Measurements from ENCODE around the gene TFAM.

Gene TFAM

GRCh38 chr10:58448121-58448935, 63.1 kb downstream of the TFAM start:
- no peak overlapping the region for H2AFZ ChIP-seq (ENCODE audit: low read depth, low read length, severe bottlenecking)
- no peaks in the 10 kb centered on the region for H4K20me1 ChIP-seq (ENCODE audit: low read depth, low read length)
- H3K9me3 ChIP-seq (ENCODE audit: insufficient read depth, low read length), result no peaks in the 10 kb centered on the region
- no peak overlapping the region for H3K4me3 ChIP-seq (ENCODE audit: insufficient read depth, low read length, poor library complexity, severe bottlenecking)
- no peaks in the 10 kb centered on the region for H3K27me3 ChIP-seq (ENCODE audit: low read length)
- no peak overlapping the region for H3K27ac ChIP-seq (ENCODE audit: low read depth, low read length)
- no peaks in the 10 kb centered on the region for H3K9me2 ChIP-seq (replicated peaks; ENCODE audit: insufficient read depth, low read length)
- H3K79me2 ChIP-seq (ENCODE audit: insufficient read depth, low read length), result no peaks in the 10 kb centered on the region
- H3F3A ChIP-seq (ENCODE audit: insufficient read depth), result no peaks in the 10 kb centered on the region
- H3K4me2 ChIP-seq (ENCODE audit: low read depth, low read length, poor library complexity, severe bottlenecking), result no peak overlapping the region
- H3K9ac ChIP-seq (ENCODE audit: low read length), result no peak overlapping the region
- TF ChIP-seq, protein P1, sequence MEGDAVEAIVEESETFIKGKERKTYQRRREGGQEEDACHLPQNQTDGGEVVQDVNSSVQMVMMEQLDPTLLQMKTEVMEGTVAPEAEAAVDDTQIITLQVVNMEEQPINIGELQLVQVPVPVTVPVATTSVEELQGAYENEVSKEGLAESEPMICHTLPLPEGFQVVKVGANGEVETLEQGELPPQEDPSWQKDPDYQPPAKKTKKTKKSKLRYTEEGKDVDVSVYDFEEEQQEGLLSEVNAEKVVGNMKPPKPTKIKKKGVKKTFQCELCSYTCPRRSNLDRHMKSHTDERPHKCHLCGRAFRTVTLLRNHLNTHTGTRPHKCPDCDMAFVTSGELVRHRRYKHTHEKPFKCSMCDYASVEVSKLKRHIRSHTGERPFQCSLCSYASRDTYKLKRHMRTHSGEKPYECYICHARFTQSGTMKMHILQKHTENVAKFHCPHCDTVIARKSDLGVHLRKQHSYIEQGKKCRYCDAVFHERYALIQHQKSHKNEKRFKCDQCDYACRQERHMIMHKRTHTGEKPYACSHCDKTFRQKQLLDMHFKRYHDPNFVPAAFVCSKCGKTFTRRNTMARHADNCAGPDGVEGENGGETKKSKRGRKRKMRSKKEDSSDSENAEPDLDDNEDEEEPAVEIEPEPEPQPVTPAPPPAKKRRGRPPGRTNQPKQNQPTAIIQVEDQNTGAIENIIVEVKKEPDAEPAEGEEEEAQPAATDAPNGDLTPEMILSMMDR (IDR thresholded peaks at IDR 0.05; ENCODE audit: insufficient read depth, low read length, poor library complexity, severe bottlenecking), result no peak
- TF ChIP-seq EZH2phosphoT487 (conservative IDR thresholded peaks at IDR 0.05; ENCODE audit: low read length), result no peak
- no peaks in the 10 kb centered on the region for H3K36me3 ChIP-seq (ENCODE audit: low read length)
